Frontal cortex (tissue), 4 donors: ENCODE data around the gene PSEN2. TPM values are rescaled to one million over a fixed set of nuclear protein-coding genes. Genes with fewer than 3 reads are reported as not detected.

Experiments used
- DNase-seq, 2 donors: peaks; one replicate each; pipeline ENCODE4 v3.0.0; 2012; ENCODE audit warnings: low spot score in 2 of 2
- FAIRE-seq: peaks from 2 replicates; lab custom pipeline; 2012; peaks lifted over from hg19 to GRCh38; lab: Jason Lieb, UNC
- total RNA-seq: library from RNA; depleted of rRNA; stranded (reverse); fragments of >200 nt; gene quantifications from one replicate; pipeline ENCODE4 v1.2.3, GENCODE V29; 2014
- donor health status: control.
- donor health status: control.
- donor health status: control.

PSEN2 gene
- total RNA-seq, 1 donor from 2014 or later = 33.4 TPM

DNA sequence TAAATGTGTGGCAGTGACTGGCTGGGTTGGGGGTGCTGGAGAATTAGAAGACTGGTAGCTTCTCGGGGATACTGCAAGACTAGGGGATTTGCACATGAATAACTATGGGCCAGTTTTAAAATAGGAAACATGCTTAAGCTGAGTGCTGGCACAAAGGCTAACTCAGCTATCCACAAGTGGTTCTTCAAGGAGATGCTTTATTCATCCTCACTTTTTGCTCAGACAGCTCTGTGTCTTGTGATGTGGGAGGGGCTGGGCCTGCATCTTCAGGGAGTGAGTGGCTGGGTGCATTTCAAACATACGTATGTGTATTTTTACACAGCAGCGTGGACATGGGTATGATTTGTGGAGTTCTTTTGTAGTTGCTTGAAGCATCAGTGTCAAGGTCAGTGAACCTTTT lies 72.0 kb downstream of the PSEN2 start:
- DNase-seq (no peak), FAIRE-seq (no peak)

- no peak for DNase-seq
- FAIRE-seq = no peak
Observed at GRCh38 chr1:226943156-226943555, 72.7 kb downstream of the PSEN2 start.

- DNase-seq = no peak
- FAIRE-seq = no peak
Observed at GRCh38 chr1:226943927-226944326, 73.5 kb downstream of the PSEN2 start.

DNA sequence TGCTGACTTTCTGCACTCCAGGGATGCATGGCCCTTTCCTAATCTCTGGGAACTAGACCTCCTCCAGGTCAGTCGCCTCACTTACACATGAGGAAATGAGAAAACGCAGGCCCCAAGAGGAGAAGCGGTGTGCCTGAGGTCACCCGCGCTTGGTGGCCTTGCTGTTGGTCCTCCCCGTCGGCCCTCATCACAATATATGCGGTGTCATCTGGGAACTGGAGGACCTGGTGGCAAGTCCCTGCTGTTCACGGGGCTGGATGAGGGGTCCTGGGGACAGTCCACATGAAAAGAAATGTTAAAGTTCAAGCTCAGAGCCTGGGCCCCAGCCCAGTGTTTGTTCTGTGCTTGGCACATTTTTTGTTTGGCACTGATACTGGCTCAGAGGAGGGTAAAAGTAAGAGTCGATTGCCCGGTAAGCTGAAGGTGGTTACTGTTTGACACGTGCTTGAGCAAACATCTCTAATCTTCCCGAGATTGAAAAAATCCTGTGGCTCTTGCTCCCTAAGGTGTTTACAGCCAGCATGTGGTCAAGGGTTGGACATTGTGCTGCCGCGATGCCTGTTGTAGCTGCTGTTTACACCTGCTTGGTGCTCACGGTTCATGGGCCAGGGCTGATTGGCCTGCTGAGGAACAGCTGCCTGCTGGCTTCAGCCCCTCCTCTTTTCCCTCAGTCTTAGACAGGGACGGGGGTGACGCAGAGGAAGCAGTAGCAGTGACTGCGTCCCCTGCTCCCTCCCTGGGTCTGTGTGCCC lies 74.9 kb downstream of the PSEN2 start:
- FAIRE-seq (no peak), DNase-seq (no peak)

Other genes starting within 250 kb of the PSEN2 start
- 3.3 TPM for gene ITPKB, start 131.3 kb upstream of the PSEN2 start, total RNA-seq
- gene COQ8A, start 69.7 kb downstream of the PSEN2 start, total RNA-seq = 17.5 TPM